GM21786 (cell line): ENCODE measurements around the gene ADRA1B.

Source experiments
- ATAC-seq: cut with Tn5 transposase; IDR thresholded peaks from one replicate; pipeline ENCODE4 v1.9.1; 2021; ENCODE audit not compliant: unreplicated experiment

Gene ADRA1B

GRCh38 chr5:159901308-159901707 lies 15.0 kb upstream of the ADRA1B start:
- ATAC-seq, result no peak

GRCh38 chr5:159901772-159902171 lies 14.5 kb upstream of the ADRA1B start:
- ATAC-seq, result no peak

DNA sequence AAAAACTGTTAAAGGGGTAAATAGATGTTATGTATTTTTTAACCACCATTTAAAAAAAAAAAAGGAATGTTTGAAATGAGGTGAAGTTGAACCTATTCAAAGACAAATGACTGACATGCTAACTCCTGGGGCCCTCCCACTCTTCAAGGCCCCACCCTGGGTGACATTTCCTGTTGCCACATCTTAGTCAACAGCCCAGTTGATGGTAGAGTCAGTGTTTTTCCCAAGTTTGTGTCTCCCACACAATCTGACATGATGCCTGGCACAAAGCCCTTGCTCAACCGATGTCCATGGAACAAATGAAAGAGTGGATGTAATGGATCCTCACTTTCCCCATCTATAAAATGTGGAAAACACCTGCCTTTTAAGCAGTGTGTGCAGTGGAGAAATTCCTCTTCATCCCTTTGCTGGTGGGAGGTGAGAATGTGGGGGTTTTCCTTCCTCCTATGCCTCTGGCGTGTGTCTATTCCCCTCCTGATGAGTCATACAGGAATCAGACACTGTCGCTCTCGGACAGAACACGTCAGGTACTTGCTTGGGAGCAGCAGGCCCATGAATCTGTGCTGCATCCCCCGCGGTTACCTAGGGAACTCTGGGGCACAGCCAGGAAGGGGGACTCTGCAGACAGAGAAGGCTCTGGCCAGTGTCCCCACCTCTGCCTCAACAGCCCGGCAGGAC lies 13.7 kb upstream of the ADRA1B start:
- ATAC-seq, result no peak

DNA sequence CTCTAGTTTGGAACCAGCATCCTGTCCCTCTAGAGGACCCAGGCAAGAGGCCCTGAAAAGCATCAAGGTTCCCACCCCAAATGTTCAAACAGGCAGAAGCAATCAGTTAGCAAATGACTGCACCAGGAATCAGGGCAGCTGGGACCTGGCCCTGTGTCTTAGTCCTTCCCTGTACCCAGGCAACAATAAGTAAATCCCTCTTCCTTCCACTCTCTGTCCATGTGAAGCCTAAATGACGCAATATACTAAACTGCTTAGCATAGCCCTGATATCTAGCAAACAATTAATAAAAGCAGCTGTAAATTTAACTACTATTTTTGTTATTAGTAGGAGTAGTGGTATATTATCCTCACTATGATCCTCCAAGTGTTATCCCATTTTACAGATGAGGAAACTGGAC lies 13.2 kb upstream of the ADRA1B start:
- ATAC-seq, result no peak

GRCh38 chr5:159904874-159905273 lies 11.4 kb upstream of the ADRA1B start:
- ATAC-seq, result no peak

DNA sequence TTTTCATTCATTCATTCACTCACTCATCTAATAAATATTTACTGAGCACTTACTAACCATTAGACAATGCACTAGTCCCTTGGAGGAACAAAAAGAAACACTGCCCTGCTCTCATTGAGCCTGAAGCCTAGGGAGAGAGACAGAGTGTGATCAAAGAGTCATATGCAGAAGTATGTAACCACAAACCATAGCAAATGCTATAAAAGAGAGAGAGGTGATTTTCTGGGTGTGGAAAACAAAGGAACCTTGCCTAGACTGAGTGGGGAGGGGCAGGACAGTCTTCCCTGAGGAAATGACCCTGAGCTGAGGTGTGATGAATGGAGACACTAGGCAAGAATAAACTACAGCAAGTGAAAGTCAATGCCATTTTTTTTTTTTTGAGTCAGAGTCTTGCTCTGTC lies 10.8 kb upstream of the ADRA1B start:
- no peak for ATAC-seq

DNA sequence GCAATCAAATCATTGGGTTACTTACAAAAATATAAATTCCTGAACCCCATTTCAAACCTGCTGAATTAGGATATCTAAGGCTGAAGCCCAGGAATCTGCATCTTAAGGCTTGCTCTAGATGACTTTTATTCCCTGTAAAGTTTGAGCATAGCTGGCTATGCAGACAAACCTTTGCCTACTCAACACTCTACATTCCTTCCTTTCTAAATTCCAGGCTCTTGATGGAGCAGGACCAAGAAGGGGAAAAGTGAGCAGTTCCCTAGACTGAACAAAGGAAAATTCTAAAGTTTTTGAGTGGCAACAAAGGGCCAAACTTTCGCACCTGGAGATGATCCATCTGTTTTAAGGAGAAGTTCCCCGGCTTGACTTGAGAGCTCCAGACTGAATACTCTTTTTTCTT lies 9.8 kb upstream of the ADRA1B start:
- ATAC-seq, result no peak

GRCh38 chr5:159906943-159907342 lies 9.3 kb upstream of the ADRA1B start:
- no peak for ATAC-seq

- ATAC-seq, result no peak
Measured at GRCh38 chr5:159907689-159908590, 8.3 kb upstream of the ADRA1B start.

GRCh38 chr5:159908591-159908940 lies 7.7 kb upstream of the ADRA1B start:
- no peak for ATAC-seq

- ATAC-seq, result no peak
Measured at GRCh38 chr5:159909126-159909525, 7.2 kb upstream of the ADRA1B start.

- ATAC-seq, result no peak
Measured at GRCh38 chr5:159910207-159910842, 6.0 kb upstream of the ADRA1B start.

DNA sequence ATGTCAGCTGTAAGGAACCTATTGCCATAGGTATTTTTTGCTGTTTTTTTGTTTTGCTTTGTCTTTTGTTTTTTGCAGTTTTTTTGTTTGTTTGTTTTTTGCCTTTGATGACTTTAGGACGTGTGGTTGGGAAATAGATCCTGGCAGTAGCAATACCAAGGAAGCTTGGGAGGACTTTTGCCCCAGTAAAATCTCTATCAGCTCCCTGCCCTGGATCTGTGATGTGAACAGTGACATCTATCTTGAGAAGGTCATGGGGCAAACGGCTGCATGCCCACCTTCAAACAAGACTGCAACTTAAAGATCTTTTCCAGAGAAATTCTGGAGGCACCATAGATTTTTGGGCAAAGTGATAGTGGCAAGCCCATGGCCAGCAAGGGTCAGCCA lies 5.4 kb upstream of the ADRA1B start:
- no peak for ATAC-seq

- no peak for ATAC-seq
Measured at GRCh38 chr5:159911349-159911748, 4.9 kb upstream of the ADRA1B start.

GRCh38 chr5:159912033-159912800 lies 4.1 kb upstream of the ADRA1B start:
- ATAC-seq, result no peak

DNA sequence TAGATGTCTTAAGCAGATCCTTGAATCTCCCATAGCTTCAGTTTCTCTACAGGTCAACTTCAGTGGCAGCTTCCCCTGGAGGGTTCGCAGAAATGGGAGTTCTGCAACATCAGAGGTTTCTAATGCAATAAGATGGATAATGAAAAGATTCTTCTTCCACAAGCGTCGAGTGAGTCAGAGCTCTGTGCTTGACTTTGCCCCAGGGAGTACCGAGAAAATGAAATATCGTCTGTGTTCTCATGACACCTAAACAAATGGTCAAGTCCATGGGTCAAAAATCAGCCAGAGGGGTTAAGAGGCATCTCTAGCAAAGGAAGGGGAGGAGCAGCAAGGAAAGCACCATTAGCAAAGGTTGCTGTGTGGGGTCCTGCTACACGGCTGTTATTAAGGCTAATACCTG lies 3.2 kb upstream of the ADRA1B start:
- ATAC-seq, result no peak

- ATAC-seq, result no peak
Measured at GRCh38 chr5:159913501-159913900, 2.8 kb upstream of the ADRA1B start.

- no peak for ATAC-seq
Measured at GRCh38 chr5:159916841-159917761, 819 bp downstream of the ADRA1B start.

DNA sequence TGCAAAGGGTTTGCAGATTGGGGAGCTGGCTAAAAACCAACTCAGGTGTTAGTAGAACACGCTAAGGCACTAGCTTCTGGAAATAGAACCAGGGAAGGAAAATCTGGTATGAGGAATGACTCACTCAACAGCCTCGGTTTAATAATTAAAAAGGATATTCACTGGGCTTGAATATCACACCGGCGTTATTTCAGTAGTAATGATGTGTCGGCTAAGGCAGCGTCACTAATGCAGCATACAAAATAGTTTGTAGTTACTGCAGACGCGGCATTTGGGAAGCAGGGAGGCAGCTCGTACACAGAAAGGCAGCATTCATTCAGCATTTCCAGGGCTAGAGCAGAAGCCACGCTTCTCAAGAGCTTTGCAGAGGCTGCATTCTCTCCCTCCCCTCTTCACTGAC lies 1.7 kb downstream of the ADRA1B start:
- ATAC-seq, result no peak

GRCh38 chr5:159921721-159922120 lies 5.4 kb downstream of the ADRA1B start:
- no peak for ATAC-seq
